ENCODE results near the gene RYK. TPM values are rescaled to one million over a fixed set of nuclear protein-coding genes. Genes with fewer than 3 reads are reported as not detected.

Gene RYK
- total RNA-seq, 1 donor from 2014 or later, result 134 TPM

DNA sequence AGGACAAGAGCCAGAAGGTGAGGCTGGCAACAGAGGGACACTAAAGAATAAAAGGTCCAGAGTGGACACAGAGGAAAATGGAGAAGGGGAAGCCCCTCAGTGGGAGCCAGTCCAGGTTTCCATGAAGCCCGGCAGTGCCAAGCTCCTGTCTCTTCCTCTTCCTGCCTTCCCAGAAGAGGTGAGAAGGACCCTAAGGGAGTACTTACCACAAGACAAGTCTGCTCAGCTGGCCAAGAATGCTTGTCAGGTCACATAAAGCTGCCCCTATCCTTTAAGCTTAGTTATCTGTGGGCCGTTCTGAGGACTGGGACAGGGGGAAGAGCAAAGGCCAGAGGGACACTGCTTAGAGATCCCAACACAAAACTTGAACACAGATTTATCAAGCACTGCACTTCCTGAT, 100.2 kb downstream of the RYK start:
- Mint-ChIP-seq H3K4me3 (no peak overlapping the region), H3K36me3 (peaks cover 32% of the 10 kb centered on the region), H3K27ac (no peak overlapping the region), H3K27me3 (ENCODE audit: insufficient read depth, low read depth) (peaks cover 2% of the 10 kb centered on the region), H3K4me1 (no peaks in the 10 kb centered on the region), H3K9me3 (no peaks in the 10 kb centered on the region)
- Histone ChIP-seq H3K9me3 (ENCODE audit: low read depth) (no peaks in the 10 kb centered on the region), H3K4me1 (no peaks in the 10 kb centered on the region), H3K79me2 (ENCODE audit: low read depth) (no peaks in the 10 kb centered on the region), H3K27me3 (no peaks in the 10 kb centered on the region), H4K20me1 (ENCODE audit: low read depth) (no peaks in the 10 kb centered on the region), H3K27ac (no peak overlapping the region), H3F3A (ENCODE audit: low read depth) (no peaks in the 10 kb centered on the region), H3K4me3 (no peak overlapping the region), H2AFZ (replicated peaks) (no peak overlapping the region), H3K9ac (no peak overlapping the region), H3K4me2 (no peak overlapping the region), H3K36me3 (peaks cover 5% of the 10 kb centered on the region)
- TF ChIP-seq EZH2 (IDR thresholded peaks at IDR 0.05) (no peak), EZH2phosphoT487 (IDR thresholded peaks at IDR 0.05) (no peak)
- TF ChIP-seq, protein P1, sequence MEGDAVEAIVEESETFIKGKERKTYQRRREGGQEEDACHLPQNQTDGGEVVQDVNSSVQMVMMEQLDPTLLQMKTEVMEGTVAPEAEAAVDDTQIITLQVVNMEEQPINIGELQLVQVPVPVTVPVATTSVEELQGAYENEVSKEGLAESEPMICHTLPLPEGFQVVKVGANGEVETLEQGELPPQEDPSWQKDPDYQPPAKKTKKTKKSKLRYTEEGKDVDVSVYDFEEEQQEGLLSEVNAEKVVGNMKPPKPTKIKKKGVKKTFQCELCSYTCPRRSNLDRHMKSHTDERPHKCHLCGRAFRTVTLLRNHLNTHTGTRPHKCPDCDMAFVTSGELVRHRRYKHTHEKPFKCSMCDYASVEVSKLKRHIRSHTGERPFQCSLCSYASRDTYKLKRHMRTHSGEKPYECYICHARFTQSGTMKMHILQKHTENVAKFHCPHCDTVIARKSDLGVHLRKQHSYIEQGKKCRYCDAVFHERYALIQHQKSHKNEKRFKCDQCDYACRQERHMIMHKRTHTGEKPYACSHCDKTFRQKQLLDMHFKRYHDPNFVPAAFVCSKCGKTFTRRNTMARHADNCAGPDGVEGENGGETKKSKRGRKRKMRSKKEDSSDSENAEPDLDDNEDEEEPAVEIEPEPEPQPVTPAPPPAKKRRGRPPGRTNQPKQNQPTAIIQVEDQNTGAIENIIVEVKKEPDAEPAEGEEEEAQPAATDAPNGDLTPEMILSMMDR (IDR thresholded peaks at IDR 0.05), result no peak
- no peak for DNase-seq (ENCODE audit: low spot score)

DNA sequence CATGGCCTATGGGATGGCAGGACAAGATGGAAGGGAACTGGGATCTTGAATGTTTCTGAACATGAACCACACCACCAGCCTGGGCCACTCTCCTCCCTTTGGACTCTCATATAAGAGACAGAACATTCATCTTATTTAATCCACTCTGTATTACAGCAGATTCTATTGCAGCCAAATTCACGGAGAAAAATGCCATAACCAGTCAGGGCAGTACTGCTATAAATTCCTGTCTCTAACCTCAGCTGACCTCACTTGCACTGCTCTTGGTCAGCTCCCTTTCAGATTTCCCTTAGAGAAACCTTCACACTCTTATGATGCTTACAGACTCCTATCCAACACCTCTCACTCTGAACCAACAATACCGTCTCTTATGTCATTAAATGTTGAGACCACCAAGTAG, 101.4 kb downstream of the RYK start:
- Mint-ChIP-seq H3K27ac (no peak overlapping the region), H3K4me1 (peaks cover 8% of the 10 kb centered on the region), H3K36me3 (peaks cover 23% of the 10 kb centered on the region), H3K27me3 (ENCODE audit: insufficient read depth, low read depth) (peaks cover 2% of the 10 kb centered on the region), H3K9me3 (no peaks in the 10 kb centered on the region), H3K4me3 (no peak overlapping the region)
- peaks cover 6% of the 10 kb centered on the region for H3K4me1 ChIP-seq
- no peaks in the 10 kb centered on the region for H3K79me2 ChIP-seq (ENCODE audit: low read depth)
- no peak overlapping the region for H3K4me3 ChIP-seq
- no peak for TF ChIP-seq EZH2 (IDR thresholded peaks at IDR 0.05)
- TF ChIP-seq, protein P1 (IDR thresholded peaks at IDR 0.05), result no peak
- TF ChIP-seq EZH2phosphoT487 (IDR thresholded peaks at IDR 0.05), result no peak
- no peaks in the 10 kb centered on the region for H3F3A ChIP-seq (ENCODE audit: low read depth)
- H3K9me3 ChIP-seq (ENCODE audit: low read depth), result no peaks in the 10 kb centered on the region
- no peak overlapping the region for H2AFZ ChIP-seq (replicated peaks)
- no peaks in the 10 kb centered on the region for H4K20me1 ChIP-seq (ENCODE audit: low read depth)
- no peak overlapping the region for H3K27ac ChIP-seq
- no peak for DNase-seq (ENCODE audit: low spot score)
- no peak overlapping the region for H3K9ac ChIP-seq
- H3K36me3 ChIP-seq, result peaks cover 5% of the 10 kb centered on the region
- H3K27me3 ChIP-seq, result no peaks in the 10 kb centered on the region
- H3K4me2 ChIP-seq, result no peak overlapping the region

DNA sequence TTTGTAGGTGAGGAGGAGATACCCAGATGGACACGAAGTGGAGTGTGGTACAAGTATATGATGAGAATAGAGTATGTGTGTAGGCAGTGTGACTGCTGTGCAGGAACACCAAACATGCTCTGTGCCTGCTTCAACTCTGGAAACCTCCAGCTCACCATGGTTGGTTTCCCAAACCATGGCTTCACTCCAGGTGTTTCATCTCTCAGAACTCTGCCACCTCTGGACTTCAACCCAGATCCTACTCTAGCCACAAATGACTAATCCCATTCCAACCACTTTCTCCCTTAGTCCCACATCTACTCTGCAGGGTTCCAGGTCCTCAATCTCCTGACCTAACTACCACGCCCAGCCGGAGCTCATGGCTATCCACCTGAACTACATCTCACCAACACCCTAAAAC, 102.1 kb downstream of the RYK start:
- Histone ChIP-seq H3F3A (ENCODE audit: low read depth) (no peaks in the 10 kb centered on the region), H3K4me1 (peaks cover 6% of the 10 kb centered on the region), H3K9me3 (ENCODE audit: low read depth) (no peaks in the 10 kb centered on the region), H3K79me2 (ENCODE audit: low read depth) (no peaks in the 10 kb centered on the region), H3K4me2 (no peak overlapping the region), H4K20me1 (ENCODE audit: low read depth) (no peaks in the 10 kb centered on the region), H3K36me3 (peaks cover 5% of the 10 kb centered on the region), H2AFZ (replicated peaks) (no peak overlapping the region), H3K4me3 (no peak overlapping the region), H3K27ac (no peak overlapping the region), H3K9ac (no peak overlapping the region), H3K27me3 (no peaks in the 10 kb centered on the region)
- H3K27ac Mint-ChIP-seq, result no peak overlapping the region
- H3K4me3 Mint-ChIP-seq, result no peak overlapping the region
- H3K4me1 Mint-ChIP-seq, result peaks cover 8% of the 10 kb centered on the region
- H3K36me3 Mint-ChIP-seq, result peaks cover 19% of the 10 kb centered on the region
- TF ChIP-seq EZH2 (IDR thresholded peaks at IDR 0.05) (no peak), EZH2phosphoT487 (IDR thresholded peaks at IDR 0.05) (no peak)
- TF ChIP-seq, protein P1 (IDR thresholded peaks at IDR 0.05), result no peak
- H3K27me3 Mint-ChIP-seq (ENCODE audit: insufficient read depth, low read depth), result no peaks in the 10 kb centered on the region
- DNase-seq (ENCODE audit: low spot score), result no peak
- no peaks in the 10 kb centered on the region for H3K9me3 Mint-ChIP-seq
